GM21825 (cell line): ENCODE measurements around the gene SLC16A7.
"Not testable (repeated sequence)": the region's sequence is repeated elsewhere in the genome, so short reads cannot be mapped to it uniquely, and the experiment has no call there.

Source experiments
- ATAC-seq: cut with Tn5 transposase; IDR thresholded peaks from one replicate; pipeline ENCODE4 v1.9.1; 2021; ENCODE audit warnings: mild to moderate bottlenecking, moderate library complexity; ENCODE audit not compliant: unreplicated experiment

Gene SLC16A7

GRCh38 chr12:59595883-59596540 lies at the start of gene SLC16A7:
SLC16A7 (plus strand) TSS chr12:59596029; CDS start chr12:59704802, 108,773 bp downstream.
- ATAC-seq: peak; percentile 67

DNA sequence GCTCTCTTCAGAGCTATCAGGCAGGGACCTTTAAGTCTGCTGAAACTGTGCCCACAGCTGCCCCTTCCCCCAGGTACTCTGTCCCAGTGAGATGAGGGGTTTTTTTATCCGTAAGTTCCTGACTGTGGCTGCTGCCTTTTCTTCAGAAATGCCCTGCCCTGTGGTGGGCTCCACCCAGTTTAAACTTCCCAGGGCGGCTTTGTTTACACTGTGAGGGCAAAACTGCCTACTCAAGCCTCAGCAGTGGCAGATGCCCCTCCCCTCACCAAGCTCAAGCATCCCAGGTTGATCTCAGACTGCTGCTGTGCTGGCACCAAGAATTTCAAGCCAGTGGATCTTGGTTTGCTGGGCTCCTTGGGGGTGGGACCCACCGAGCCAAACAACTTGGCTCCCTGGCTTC lies 46.9 kb upstream of the SLC16A7 start:
- no peak for ATAC-seq

GRCh38 chr12:59559696-59560095 lies 36.1 kb upstream of the SLC16A7 start:
- no peak for ATAC-seq

DNA sequence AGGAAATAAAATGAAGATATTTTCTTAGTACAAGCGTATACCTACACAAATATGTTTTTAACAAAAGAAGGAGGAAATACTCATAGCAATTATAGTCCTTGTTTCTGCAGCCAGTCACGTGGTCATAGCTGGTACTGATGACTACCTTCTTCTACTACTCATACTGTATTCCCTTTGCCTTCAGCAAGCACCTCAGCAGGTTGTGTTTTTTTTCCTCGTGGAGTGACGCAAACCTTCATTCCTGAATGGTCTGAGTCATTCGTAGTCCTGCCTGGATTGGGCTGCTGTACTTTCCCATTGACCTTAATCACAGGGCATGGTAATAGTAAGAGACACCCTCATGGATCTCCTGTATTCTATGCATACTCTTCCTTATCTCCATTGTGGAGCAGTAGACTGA lies 25.7 kb upstream of the SLC16A7 start:
- ATAC-seq: no peak

DNA sequence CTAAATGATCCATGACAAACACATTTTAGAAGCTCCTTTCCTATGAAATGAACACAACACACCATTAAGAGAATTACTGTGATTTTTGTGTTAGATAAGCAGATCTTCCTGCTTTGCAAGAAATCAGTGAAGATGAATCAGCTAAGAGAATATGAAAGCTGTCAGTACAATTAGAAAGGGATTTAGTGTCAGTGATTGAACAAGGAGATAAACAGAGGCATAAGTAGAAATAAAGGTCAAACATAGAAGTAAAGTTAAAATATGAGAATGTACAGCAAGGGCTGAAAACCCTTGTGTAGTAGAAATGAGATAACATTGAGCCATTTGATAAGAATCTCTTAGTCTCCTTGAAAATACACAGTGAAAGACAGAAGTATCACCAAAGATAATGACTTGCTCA lies 21.4 kb upstream of the SLC16A7 start:
- no peak for ATAC-seq

DNA sequence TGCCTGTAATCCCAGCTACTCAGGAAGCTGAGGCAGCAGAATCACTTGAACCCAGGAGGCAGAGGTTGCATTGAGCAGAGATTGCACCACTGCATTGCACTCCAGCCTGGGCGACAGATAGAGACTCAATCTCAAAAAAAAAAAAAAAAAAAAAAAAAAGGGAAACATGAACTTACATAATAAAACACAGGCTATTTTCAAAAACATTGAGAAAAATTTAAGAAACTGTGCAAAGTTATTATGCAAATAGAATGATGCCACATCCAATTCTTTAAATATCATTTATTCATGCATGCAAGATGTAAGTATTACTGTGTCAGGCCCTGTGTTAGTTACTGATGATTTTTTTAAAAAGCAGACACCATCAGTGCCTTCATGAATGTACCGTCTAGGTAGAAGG lies 20.0 kb upstream of the SLC16A7 start:
- ATAC-seq: no peak

GRCh38 chr12:59578254-59578653 lies 17.6 kb upstream of the SLC16A7 start:
- no peak for ATAC-seq

DNA sequence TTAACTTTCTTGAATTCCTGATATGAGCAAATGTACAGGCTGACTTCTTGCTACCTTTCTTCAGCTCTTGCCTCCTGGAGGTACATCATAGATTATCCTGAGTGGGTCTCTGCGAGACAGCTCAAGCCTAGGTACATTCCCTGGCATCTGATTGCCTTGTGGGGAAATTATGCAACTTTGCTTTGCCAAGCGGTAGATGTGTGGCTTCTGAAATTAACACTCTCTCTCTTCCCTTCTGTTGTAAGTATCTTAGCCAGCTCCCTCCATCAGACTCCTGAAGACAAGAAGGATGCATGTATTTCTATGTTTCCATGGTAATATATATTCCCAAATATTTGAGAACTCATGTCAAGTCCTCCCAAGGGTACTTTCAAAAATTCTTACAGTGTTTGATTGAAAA lies 16.2 kb upstream of the SLC16A7 start:
- ATAC-seq: no peak

DNA sequence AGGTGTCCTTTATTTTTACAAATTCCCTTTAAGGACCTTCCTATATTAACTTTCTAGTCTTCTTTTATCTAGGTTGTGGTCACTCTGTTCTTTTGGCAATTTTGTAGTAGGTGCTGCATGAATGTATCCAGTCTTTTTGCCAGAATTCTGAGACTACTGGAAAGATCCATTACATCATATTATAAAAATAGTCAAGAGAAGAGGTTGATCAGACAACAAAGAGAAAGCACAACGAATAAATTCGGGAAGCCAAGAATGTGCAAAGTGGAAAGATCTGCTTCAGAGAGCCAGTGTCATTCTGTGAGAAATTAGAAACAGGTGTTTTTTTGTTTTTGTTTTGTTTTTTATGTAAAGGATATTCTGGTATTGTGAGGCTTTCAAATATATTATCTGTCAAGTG lies 15.8 kb upstream of the SLC16A7 start:
- ATAC-seq: no peak

DNA sequence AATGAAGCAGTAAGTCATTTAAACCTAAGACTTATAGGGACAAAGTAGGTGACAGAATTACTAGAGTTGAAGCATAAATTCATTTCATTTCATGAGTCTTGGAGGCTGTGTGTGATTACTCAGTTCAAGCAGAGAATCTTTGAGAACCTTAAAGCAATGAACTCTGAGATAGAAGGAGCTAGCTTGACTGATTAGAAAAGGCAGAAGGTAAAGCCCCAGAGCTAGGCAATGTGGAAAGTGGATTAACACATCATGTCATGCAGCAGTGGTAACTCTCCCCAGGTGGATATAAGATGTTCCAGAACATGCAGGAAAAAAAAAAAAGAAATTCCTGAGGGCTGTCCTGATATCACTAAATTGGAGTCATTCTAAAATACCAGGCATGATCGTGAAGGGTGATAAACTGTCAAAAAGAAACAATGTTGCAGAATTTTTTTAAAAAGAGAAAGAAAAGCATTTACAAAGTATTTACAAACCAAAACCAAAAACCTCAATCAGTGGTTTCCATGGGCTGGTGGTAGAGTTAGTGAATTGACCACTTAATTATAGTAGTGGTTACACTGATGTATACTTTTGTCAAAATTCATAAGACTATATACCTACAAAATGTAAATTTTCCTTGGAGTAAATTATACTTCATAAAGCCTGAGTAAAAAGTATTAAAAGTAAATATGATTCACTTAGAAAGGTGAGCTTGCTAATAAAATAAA lies 12.7 kb upstream of the SLC16A7 start:
- ATAC-seq: no peak

- ATAC-seq: no peak
Measured at GRCh38 chr12:59587710-59588109, 8.1 kb upstream of the SLC16A7 start.

DNA sequence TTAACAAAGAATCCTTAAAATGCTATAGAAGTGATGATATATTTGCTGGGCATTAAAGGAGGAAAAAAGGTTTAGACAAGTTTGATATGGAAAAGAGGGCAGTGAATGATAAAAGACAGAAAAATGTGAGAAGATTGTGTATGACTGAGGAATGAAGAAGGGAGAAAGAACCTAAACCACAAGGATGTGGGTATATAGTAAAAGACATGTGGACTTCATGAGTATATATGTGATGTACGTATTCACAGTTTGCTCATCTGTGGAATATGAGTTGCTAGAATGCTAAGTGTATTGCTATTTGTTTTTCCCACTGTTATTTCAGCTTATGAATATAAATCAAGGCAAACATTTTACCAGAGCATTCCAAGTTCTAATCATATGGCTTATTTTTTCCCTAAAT lies 2.1 kb upstream of the SLC16A7 start:
- no peak for ATAC-seq

DNA sequence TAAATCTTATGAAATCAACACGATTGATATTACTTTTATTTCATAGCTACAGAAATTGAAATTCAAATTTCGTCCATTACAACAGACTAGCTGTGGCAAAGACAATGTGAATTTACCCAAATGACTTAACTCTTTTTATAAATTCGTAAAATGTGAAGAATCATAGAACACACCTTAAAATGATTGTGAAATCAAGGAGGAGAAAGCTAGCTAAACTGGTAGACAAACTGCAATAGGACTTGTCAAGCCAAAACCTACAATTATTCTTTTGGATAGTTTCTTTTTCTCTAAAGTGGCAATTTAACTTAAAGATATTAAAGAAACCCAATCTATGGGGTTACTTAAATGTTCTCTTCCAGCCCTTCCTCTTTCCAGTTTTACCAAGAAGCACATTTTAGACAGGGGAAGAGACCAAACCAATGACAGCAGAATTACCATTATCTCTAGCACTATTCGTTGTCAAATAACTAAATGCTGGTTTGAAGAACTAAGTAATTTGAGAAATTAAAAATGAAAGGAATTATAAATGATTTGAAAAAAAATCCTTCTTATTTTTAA lies 807 bp upstream of the SLC16A7 start:
- ATAC-seq: no peak

DNA sequence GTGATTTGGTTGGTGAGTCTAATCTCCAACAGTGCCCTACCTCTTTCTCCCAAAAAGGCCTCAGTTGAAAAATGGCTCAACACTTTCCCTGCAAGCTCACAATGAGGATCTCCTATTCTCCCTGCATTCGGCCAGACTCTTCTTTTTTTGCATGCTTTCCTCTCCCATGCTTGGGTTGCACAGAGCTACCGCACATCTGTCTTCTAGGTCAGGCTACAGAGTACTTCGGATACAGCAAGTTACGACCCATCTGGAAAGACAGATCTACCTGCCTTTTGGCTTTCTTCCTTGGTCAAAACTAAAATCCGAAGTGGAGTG lies 305 bp upstream of the SLC16A7 start:
- ATAC-seq: no peak

DNA sequence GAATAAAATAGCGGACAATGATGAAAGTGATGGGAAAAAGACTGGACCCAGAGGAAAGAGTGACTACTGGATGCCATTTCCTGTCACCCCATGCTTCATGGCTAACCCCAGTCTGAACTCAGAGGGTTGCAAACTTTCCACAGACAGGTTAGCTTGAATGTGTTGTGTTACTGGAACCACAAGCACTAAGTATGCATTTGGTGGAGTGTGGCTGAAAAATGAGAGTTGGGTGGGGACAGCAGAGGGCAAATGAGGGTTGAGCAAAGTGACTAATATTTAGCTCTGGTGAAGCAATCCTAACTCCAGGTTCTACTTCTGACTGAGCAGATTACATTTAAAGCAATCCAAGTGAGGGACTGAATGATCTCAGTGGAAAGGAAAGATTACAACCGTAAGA lies 1.6 kb downstream of the SLC16A7 start:
- peak; percentile 54 for ATAC-seq

DNA sequence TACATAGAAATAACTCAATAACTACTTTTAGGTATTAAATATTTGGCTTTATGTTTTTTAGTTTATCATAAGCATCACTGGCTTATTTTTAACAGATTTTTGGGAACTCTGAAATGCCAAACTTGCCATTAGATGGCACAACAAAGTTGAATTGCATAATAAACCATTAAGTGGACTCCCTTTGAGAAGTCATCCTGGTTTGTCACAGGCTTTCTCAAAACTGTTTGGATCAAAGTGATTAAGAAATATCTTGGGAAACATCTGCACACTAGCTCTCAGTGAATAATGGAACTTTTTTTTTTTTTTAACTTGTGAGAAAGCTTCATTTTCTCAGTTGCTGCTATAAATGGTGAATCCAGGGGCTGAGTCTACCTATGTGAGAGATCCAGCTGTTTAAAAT lies 4.3 kb downstream of the SLC16A7 start:
- ATAC-seq: no peak

- no peak for ATAC-seq
Measured at GRCh38 chr12:59603754-59604153, 7.9 kb downstream of the SLC16A7 start.

DNA sequence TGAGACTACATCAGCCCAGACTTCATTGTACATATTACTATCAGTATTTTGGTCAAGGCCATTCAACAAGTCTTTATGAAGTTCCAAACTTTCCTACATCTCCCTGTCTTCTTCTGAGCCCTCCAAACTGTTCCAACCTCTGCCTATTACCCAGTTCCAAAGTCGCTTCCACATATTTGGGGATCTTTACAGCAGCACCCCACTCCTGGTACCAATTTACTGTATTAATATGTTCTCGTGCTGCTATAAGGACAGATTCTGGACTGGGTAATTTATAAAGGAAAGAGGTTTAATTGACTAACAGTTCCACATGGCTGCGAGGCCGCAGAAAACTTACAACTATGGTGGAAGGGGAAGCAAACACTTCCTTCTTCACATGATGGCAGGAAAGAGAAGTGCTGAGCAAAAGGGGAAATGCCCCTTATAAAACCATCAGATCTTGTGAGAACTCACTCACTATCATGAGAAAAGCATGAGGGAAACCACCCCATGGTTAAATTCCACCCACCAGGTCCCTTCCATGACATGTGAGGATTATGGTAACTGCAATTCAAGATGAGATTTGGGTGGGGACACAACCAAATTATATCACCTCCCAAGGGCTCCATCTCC lies 17.1 kb downstream of the SLC16A7 start:
- ATAC-seq: not testable (repeated sequence)

- no peak for ATAC-seq
Measured at GRCh38 chr12:59615392-59616165, 19.8 kb downstream of the SLC16A7 start.

DNA sequence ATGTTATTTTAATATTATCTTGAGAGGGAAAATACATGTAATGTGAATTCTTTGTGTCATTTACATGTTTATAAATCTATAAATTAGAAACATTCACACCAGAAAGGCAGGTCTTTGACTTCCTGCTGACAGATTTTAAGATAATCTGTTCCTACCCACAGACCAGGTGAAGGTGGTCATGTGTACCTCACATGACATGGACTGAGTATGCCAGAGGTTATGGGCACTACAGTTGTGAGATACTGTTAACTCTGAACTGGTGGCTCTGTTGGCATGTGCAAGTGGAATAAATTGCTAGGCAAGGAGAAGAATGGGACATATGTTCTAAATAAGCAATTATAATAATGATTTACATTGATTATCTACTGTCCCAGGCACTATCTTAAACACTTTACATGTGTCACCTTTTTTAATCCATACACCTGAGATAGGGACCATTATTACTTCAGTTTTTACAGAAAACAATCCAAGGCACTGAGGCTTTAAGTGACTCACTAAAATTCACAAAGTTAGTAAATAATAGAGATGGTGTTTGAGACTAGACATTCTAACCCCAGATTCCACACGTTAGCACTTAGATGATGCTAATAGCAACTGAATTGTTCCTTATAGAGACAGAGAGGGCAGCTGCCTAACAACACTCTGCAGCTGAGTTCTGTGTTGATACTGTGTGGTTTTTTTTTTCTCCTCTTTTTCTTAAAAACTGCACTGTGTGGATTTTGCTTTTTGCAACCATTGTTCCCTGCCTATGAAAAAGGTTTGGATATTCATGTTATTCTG lies 23.8 kb downstream of the SLC16A7 start:
- peak; percentile 61 for ATAC-seq

- peak; percentile 40 for ATAC-seq
Measured at GRCh38 chr12:59620326-59620725, 24.5 kb downstream of the SLC16A7 start.
